ENCODE measurements around the gene NPIPA1.
"Not testable (repeated sequence)": the region's sequence is repeated elsewhere in the genome, so short reads cannot be mapped to it uniquely, and the experiment has no call there.

DNA sequence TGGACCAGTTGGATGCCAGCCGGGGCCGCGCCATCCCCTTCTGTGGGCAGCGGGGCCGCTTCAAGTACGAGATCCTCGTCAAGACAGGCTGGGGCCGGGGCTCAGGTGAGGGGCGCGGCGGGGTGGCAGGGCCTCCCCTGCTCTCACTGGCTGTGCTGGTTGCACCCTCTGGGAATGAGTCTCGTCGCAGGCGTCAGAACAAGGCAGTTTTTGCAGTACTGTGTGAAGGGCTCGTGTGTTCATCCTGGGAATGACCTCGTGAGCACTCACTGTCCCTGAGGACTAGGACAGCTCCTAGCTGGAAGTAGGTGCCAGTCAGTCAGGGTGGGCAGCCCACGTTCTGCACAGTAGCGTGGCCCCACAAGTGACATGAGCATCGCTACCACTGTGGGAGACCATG lies 6.3 kb upstream of the NPIPA1 start:
- TF ChIP-seq, protein P1, sequence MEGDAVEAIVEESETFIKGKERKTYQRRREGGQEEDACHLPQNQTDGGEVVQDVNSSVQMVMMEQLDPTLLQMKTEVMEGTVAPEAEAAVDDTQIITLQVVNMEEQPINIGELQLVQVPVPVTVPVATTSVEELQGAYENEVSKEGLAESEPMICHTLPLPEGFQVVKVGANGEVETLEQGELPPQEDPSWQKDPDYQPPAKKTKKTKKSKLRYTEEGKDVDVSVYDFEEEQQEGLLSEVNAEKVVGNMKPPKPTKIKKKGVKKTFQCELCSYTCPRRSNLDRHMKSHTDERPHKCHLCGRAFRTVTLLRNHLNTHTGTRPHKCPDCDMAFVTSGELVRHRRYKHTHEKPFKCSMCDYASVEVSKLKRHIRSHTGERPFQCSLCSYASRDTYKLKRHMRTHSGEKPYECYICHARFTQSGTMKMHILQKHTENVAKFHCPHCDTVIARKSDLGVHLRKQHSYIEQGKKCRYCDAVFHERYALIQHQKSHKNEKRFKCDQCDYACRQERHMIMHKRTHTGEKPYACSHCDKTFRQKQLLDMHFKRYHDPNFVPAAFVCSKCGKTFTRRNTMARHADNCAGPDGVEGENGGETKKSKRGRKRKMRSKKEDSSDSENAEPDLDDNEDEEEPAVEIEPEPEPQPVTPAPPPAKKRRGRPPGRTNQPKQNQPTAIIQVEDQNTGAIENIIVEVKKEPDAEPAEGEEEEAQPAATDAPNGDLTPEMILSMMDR (conservative IDR thresholded peaks at IDR 0.05; ENCODE audit: low read length): not testable (repeated sequence)
- TF ChIP-seq EZH2phosphoT487 (IDR thresholded peaks at IDR 0.05; ENCODE audit: borderline replicate concordance, low read depth, low read length): not testable (repeated sequence)
